ENCODE data around the gene RHOH.
"Not testable (repeated sequence)": the region's sequence is repeated elsewhere in the genome, so short reads cannot be mapped to it uniquely, and the experiment has no call there.

RHOH gene

GRCh38 chr4:40276546-40276945 lies 79.7 kb downstream of the RHOH start:
- no peaks in the 10 kb centered on the region for H3K9me3 ChIP-seq (ENCODE audit: control insufficient read depth, low read depth, low read length)
- H3K9ac ChIP-seq (ENCODE audit: low read length), result no peak overlapping the region
- H3K36me3 ChIP-seq (ENCODE audit: control insufficient read depth, low read depth, low read length), result no peaks in the 10 kb centered on the region
- H3K27ac ChIP-seq (ENCODE audit: low read length), result no peak overlapping the region
- H3K4me3 ChIP-seq (ENCODE audit: low read length), result no peak overlapping the region
- no peaks in the 10 kb centered on the region for H3K4me1 ChIP-seq (ENCODE audit: control insufficient read depth, low read depth, low read length)
- no peaks in the 10 kb centered on the region for H3K27me3 ChIP-seq (ENCODE audit: control insufficient read depth, insufficient read depth, low read length)

GRCh38 chr4:40280586-40280985 lies 83.8 kb downstream of the RHOH start:
- Histone ChIP-seq H3K4me3 (ENCODE audit: low read length) (no peak overlapping the region), H3K4me1 (ENCODE audit: control insufficient read depth, low read depth, low read length) (no peaks in the 10 kb centered on the region), H3K27ac (ENCODE audit: low read length) (no peak overlapping the region), H3K36me3 (ENCODE audit: control insufficient read depth, low read depth, low read length) (no peaks in the 10 kb centered on the region), H3K9me3 (ENCODE audit: control insufficient read depth, low read depth, low read length) (no peaks in the 10 kb centered on the region), H3K9ac (ENCODE audit: low read length) (no peak overlapping the region), H3K27me3 (ENCODE audit: control insufficient read depth, insufficient read depth, low read length) (no peaks in the 10 kb centered on the region)

- no peaks in the 10 kb centered on the region for H3K4me1 ChIP-seq (ENCODE audit: control insufficient read depth, low read depth, low read length)
- H3K27ac ChIP-seq (ENCODE audit: low read length), result no peak overlapping the region
- H3K4me3 ChIP-seq (ENCODE audit: low read length), result no peak overlapping the region
- H3K36me3 ChIP-seq (ENCODE audit: control insufficient read depth, low read depth, low read length), result no peaks in the 10 kb centered on the region
- no peaks in the 10 kb centered on the region for H3K27me3 ChIP-seq (ENCODE audit: control insufficient read depth, insufficient read depth, low read length)
- H3K9me3 ChIP-seq (ENCODE audit: control insufficient read depth, low read depth, low read length), result no peaks in the 10 kb centered on the region
- H3K9ac ChIP-seq (ENCODE audit: low read length), result no peak overlapping the region
Observed at GRCh38 chr4:40281099-40281498, 84.3 kb downstream of the RHOH start.

GRCh38 chr4:40281913-40282312 lies 85.1 kb downstream of the RHOH start:
- no peaks in the 10 kb centered on the region for H3K27me3 ChIP-seq (ENCODE audit: control insufficient read depth, insufficient read depth, low read length)
- no peak overlapping the region for H3K4me3 ChIP-seq (ENCODE audit: low read length)
- no peak overlapping the region for H3K9ac ChIP-seq (ENCODE audit: low read length)
- no peak overlapping the region for H3K27ac ChIP-seq (ENCODE audit: low read length)
- H3K36me3 ChIP-seq (ENCODE audit: control insufficient read depth, low read depth, low read length), result no peaks in the 10 kb centered on the region
- no peaks in the 10 kb centered on the region for H3K4me1 ChIP-seq (ENCODE audit: control insufficient read depth, low read depth, low read length)
- no peaks in the 10 kb centered on the region for H3K9me3 ChIP-seq (ENCODE audit: control insufficient read depth, low read depth, low read length)

GRCh38 chr4:40282857-40283256 lies 86.0 kb downstream of the RHOH start:
- H3K4me1 ChIP-seq (ENCODE audit: control insufficient read depth, low read depth, low read length); H3K9me3 ChIP-seq (ENCODE audit: control insufficient read depth, low read depth, low read length); H3K9ac ChIP-seq (ENCODE audit: low read length); H3K27me3 ChIP-seq (ENCODE audit: control insufficient read depth, insufficient read depth, low read length); H3K36me3 ChIP-seq (ENCODE audit: control insufficient read depth, low read depth, low read length); H3K4me3 ChIP-seq (ENCODE audit: low read length); H3K27ac ChIP-seq (ENCODE audit: low read length): not testable (repeated sequence)

- Histone ChIP-seq H3K9me3 (ENCODE audit: control insufficient read depth, low read depth, low read length) (no peaks in the 10 kb centered on the region), H3K4me3 (ENCODE audit: low read length) (no peak overlapping the region), H3K9ac (ENCODE audit: low read length) (no peak overlapping the region), H3K27ac (ENCODE audit: low read length) (no peak overlapping the region), H3K36me3 (ENCODE audit: control insufficient read depth, low read depth, low read length) (no peaks in the 10 kb centered on the region), H3K27me3 (ENCODE audit: control insufficient read depth, insufficient read depth, low read length) (no peaks in the 10 kb centered on the region), H3K4me1 (ENCODE audit: control insufficient read depth, low read depth, low read length) (no peaks in the 10 kb centered on the region)
Observed at GRCh38 chr4:40283413-40283812, 86.6 kb downstream of the RHOH start.

- Histone ChIP-seq H3K9ac (ENCODE audit: low read length) (no peak overlapping the region), H3K4me3 (ENCODE audit: low read length) (no peak overlapping the region), H3K4me1 (ENCODE audit: control insufficient read depth, low read depth, low read length) (no peaks in the 10 kb centered on the region), H3K27me3 (ENCODE audit: control insufficient read depth, insufficient read depth, low read length) (no peaks in the 10 kb centered on the region), H3K27ac (ENCODE audit: low read length) (no peak overlapping the region), H3K9me3 (ENCODE audit: control insufficient read depth, low read depth, low read length) (no peaks in the 10 kb centered on the region), H3K36me3 (ENCODE audit: control insufficient read depth, low read depth, low read length) (no peaks in the 10 kb centered on the region)
Observed at GRCh38 chr4:40283968-40284367, 87.1 kb downstream of the RHOH start.

- Histone ChIP-seq H3K4me3 (ENCODE audit: low read length) (no peak overlapping the region), H3K36me3 (ENCODE audit: control insufficient read depth, low read depth, low read length) (no peaks in the 10 kb centered on the region), H3K27ac (ENCODE audit: low read length) (no peak overlapping the region), H3K27me3 (ENCODE audit: control insufficient read depth, insufficient read depth, low read length) (no peaks in the 10 kb centered on the region), H3K9me3 (ENCODE audit: control insufficient read depth, low read depth, low read length) (no peaks in the 10 kb centered on the region), H3K4me1 (ENCODE audit: control insufficient read depth, low read depth, low read length) (peaks cover 4% of the 10 kb centered on the region), H3K9ac (ENCODE audit: low read length) (no peak overlapping the region)
Observed at GRCh38 chr4:40285692-40286091, 88.9 kb downstream of the RHOH start.

GRCh38 chr4:40288566-40288965 lies 91.7 kb downstream of the RHOH start:
- H3K36me3 ChIP-seq (ENCODE audit: control insufficient read depth, low read depth, low read length), result no peaks in the 10 kb centered on the region
- H3K27ac ChIP-seq (ENCODE audit: low read length), result no peak overlapping the region
- peaks cover 4% of the 10 kb centered on the region for H3K4me1 ChIP-seq (ENCODE audit: control insufficient read depth, low read depth, low read length)
- H3K9me3 ChIP-seq (ENCODE audit: control insufficient read depth, low read depth, low read length), result no peaks in the 10 kb centered on the region
- H3K27me3 ChIP-seq (ENCODE audit: control insufficient read depth, insufficient read depth, low read length), result no peaks in the 10 kb centered on the region
- H3K4me3 ChIP-seq (ENCODE audit: low read length), result no peak overlapping the region
- H3K9ac ChIP-seq (ENCODE audit: low read length), result no peak overlapping the region

GRCh38 chr4:40289366-40290188 lies 92.7 kb downstream of the RHOH start:
- Histone ChIP-seq H3K4me3 (ENCODE audit: low read length) (no peak overlapping the region), H3K36me3 (ENCODE audit: control insufficient read depth, low read depth, low read length) (no peaks in the 10 kb centered on the region), H3K9me3 (ENCODE audit: control insufficient read depth, low read depth, low read length) (no peaks in the 10 kb centered on the region), H3K9ac (ENCODE audit: low read length) (no peak overlapping the region), H3K27me3 (ENCODE audit: control insufficient read depth, insufficient read depth, low read length) (no peaks in the 10 kb centered on the region), H3K27ac (ENCODE audit: low read length) (no peak overlapping the region), H3K4me1 (ENCODE audit: control insufficient read depth, low read depth, low read length) (peaks cover 4% of the 10 kb centered on the region)

GRCh38 chr4:40290611-40291186 lies 93.9 kb downstream of the RHOH start:
- H3K9ac ChIP-seq (ENCODE audit: low read length); H3K27ac ChIP-seq (ENCODE audit: low read length): not testable (repeated sequence)

GRCh38 chr4:40292313-40292759 lies 95.5 kb downstream of the RHOH start:
- peaks cover 4% of the 10 kb centered on the region for H3K4me1 ChIP-seq (ENCODE audit: control insufficient read depth, low read depth, low read length)
- H3K9ac ChIP-seq (ENCODE audit: low read length), result no peak overlapping the region
- H3K36me3 ChIP-seq (ENCODE audit: control insufficient read depth, low read depth, low read length), result no peaks in the 10 kb centered on the region
- H3K4me3 ChIP-seq (ENCODE audit: low read length), result no peak overlapping the region
- H3K27ac ChIP-seq (ENCODE audit: low read length), result no peak overlapping the region
- peaks cover 5% of the 10 kb centered on the region for H3K9me3 ChIP-seq (ENCODE audit: control insufficient read depth, low read depth, low read length)
- H3K27me3 ChIP-seq (ENCODE audit: control insufficient read depth, insufficient read depth, low read length), result no peaks in the 10 kb centered on the region

More at GRCh38 chr4:40290611-40291186, 93.9 kb downstream of the RHOH start:
- H3K4me1 ChIP-seq (ENCODE audit: control insufficient read depth, low read depth, low read length); H3K9me3 ChIP-seq (ENCODE audit: control insufficient read depth, low read depth, low read length); H3K27me3 ChIP-seq (ENCODE audit: control insufficient read depth, insufficient read depth, low read length); H3K36me3 ChIP-seq (ENCODE audit: control insufficient read depth, low read depth, low read length); H3K4me3 ChIP-seq (ENCODE audit: low read length): not testable (repeated sequence)
